MM.1S (cell line): ENCODE measurements around the gene MYLK4.

Experiments
- DNase-seq: peaks from one replicate; pipeline ENCODE4 v3.0.0-alpha.2; 2015
- H2AFZ ChIP-seq: fragments of 300-600 bp; sonication (generic); 2 replicates; pipeline ENCODE4 v1.6.0; 2016; ENCODE audit warnings: antibody characterized with exemption, low read length
- H3F3A ChIP-seq: fragments of 300-600 bp; sonication (generic); 2 replicates; pipeline ENCODE4 v1.6.1; 2016; ENCODE audit warnings: mild to moderate bottlenecking, antibody characterized with exemption, low read length, moderate library complexity, mixed read lengths; ENCODE audit not compliant: insufficient read depth
- H3K27ac ChIP-seq: fragments of 300-600 bp; sonication (generic); 2 replicates; pipeline ENCODE4 v1.5.1; 2016; ENCODE audit warnings: mild to moderate bottlenecking, low read length
- H3K27me3 ChIP-seq: fragments of 300-600 bp; sonication (generic); replicated peaks from 2 replicates; pipeline ENCODE4 v1.6.0; 2016; ENCODE audit warnings: low read length; ENCODE audit not compliant: insufficient read depth
- H3K36me3 ChIP-seq: fragments of 300-600 bp; sonication (generic); replicated peaks from 2 replicates; pipeline ENCODE4 v1.6.1; 2016; ENCODE audit warnings: mild to moderate bottlenecking, low read length, mixed read lengths; ENCODE audit not compliant: insufficient read depth
- H3K4me1 ChIP-seq: fragments of 300-600 bp; sonication (generic); 2 replicates; pipeline ENCODE4 v1.6.1; 2016; ENCODE audit warnings: low read length, mixed read lengths
- H3K4me2 ChIP-seq: fragments of 300-600 bp; sonication (generic); 2 replicates; pipeline ENCODE4 v1.6.0; 2016; ENCODE audit warnings: low read depth, low read length
- H3K4me3 ChIP-seq: fragments of 300-600 bp; sonication (generic); 2 replicates; pipeline ENCODE4 v1.5.1; 2016; ENCODE audit warnings: low read length, mixed read lengths
- H3K79me2 ChIP-seq: fragments of 300-600 bp; sonication (generic); 2 replicates; pipeline ENCODE4 v1.6.1; 2016; ENCODE audit warnings: mixed run types, low read length, mixed read lengths
- H3K9ac ChIP-seq: fragments of 300-600 bp; sonication (generic); 2 replicates; pipeline ENCODE4 v1.6.1; 2016; ENCODE audit warnings: low read length, mixed read lengths
- H3K9me2 ChIP-seq: fragments of 300-600 bp; sonication (generic); replicated peaks from 2 replicates; pipeline ENCODE4 v1.6.1; 2016; ENCODE audit warnings: mild to moderate bottlenecking, low read length, mixed read lengths; ENCODE audit not compliant: insufficient read depth
- H3K9me3 ChIP-seq: fragments of 300-600 bp; sonication (generic); replicated peaks from 2 replicates; pipeline ENCODE4 v1.6.1; 2016; ENCODE audit warnings: mild to moderate bottlenecking, low read length, mixed read lengths; ENCODE audit not compliant: insufficient read depth
- H4K20me1 ChIP-seq: fragments of 300-600 bp; sonication (generic); 2 replicates; pipeline ENCODE4 v1.6.1; 2016; ENCODE audit warnings: mild to moderate bottlenecking, low read length, moderate library complexity, mixed read lengths; ENCODE audit not compliant: insufficient read depth
- CTCF ChIP-seq: fragments of 300-600 bp; sonication (generic); IDR thresholded peaks from 2 replicates; pipeline ENCODE4 v1.5.1; 2016; ENCODE audit warnings: antibody characterized with exemption, low read length, mixed read lengths
- EZH2 ChIP-seq: fragments of 300-600 bp; sonication (generic); optimal IDR thresholded peaks from 2 replicates; pipeline ENCODE3; 2017; ENCODE audit warnings: low read depth, mild to moderate bottlenecking, antibody characterized with exemption, low read length, mixed read lengths
- EZH2phosphoT487 ChIP-seq: fragments of 300-600 bp; sonication (generic); IDR thresholded peaks from 2 replicates; pipeline ENCODE4 v1.6.1; 2018; ENCODE audit warnings: antibody characterized with exemption, low read length

MYLK4 gene

GRCh38 chr6:2748183-2748582 lies 2.5 kb downstream of the MYLK4 start:
- H3K9me2 ChIP-seq: no peaks in the 10 kb centered on the region
- no peak for DNase-seq
- H3K27ac ChIP-seq: no peak overlapping the region
- no peak overlapping the region for H3K4me2 ChIP-seq
- no peak overlapping the region for H3K4me3 ChIP-seq
- no peaks in the 10 kb centered on the region for H3K9me3 ChIP-seq
- H3K9ac ChIP-seq: no peak overlapping the region
- H4K20me1 ChIP-seq: no peaks in the 10 kb centered on the region
- H3K4me1 ChIP-seq: no peaks in the 10 kb centered on the region
- H2AFZ ChIP-seq: no peak overlapping the region
- H3K36me3 ChIP-seq: no peaks in the 10 kb centered on the region
- H3K27me3 ChIP-seq: no peaks in the 10 kb centered on the region
- no peaks in the 10 kb centered on the region for H3F3A ChIP-seq
- no peaks in the 10 kb centered on the region for H3K79me2 ChIP-seq
- TF ChIP-seq CTCF: no peak
- TF ChIP-seq EZH2phosphoT487: no peak
- TF ChIP-seq EZH2: no peak

GRCh38 chr6:2746557-2747061 lies 4.1 kb downstream of the MYLK4 start:
- H3K4me1 ChIP-seq: no peaks in the 10 kb centered on the region
- no peak overlapping the region for H3K4me2 ChIP-seq
- H3K27ac ChIP-seq: no peak overlapping the region

DNA sequence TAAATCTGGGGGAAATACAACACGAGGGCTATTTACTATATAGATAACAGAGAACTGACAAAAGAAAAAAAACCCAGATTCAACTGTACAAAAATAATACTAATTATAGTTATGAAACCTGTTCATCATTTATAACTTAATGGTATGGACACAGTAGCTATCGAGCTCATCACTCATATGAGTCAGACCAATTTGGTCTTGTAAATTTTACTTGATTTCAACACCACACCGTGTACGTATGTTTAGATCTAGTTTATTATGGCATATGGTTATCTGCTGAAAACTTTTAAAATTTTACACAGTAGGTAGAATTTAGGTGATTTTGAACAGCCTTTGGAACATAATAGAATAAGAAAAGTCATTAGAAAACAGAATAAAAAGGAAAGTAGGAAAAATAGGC lies 5.5 kb downstream of the MYLK4 start:
- no peaks in the 10 kb centered on the region for H3F3A ChIP-seq
- H2AFZ ChIP-seq: no peak overlapping the region
- TF ChIP-seq EZH2 (no peak), EZH2phosphoT487 (no peak), CTCF (no peak)
- H3K9me2 ChIP-seq: no peaks in the 10 kb centered on the region
- no peak overlapping the region for H3K27ac ChIP-seq
- no peaks in the 10 kb centered on the region for H3K79me2 ChIP-seq
- H3K27me3 ChIP-seq: no peaks in the 10 kb centered on the region
- no peak overlapping the region for H3K4me2 ChIP-seq
- no peak for DNase-seq
- H3K36me3 ChIP-seq: no peaks in the 10 kb centered on the region
- H4K20me1 ChIP-seq: no peaks in the 10 kb centered on the region
- no peaks in the 10 kb centered on the region for H3K4me1 ChIP-seq
- H3K9ac ChIP-seq: no peak overlapping the region
- H3K4me3 ChIP-seq: no peak overlapping the region
- H3K9me3 ChIP-seq: no peaks in the 10 kb centered on the region

More at GRCh38 chr6:2746557-2747061, 4.1 kb downstream of the MYLK4 start:
- Histone ChIP-seq H2AFZ (no peak overlapping the region), H3K9ac (no peak overlapping the region), H3F3A (no peaks in the 10 kb centered on the region), H3K36me3 (no peaks in the 10 kb centered on the region), H3K27me3 (no peaks in the 10 kb centered on the region), H3K9me2 (no peaks in the 10 kb centered on the region), H3K9me3 (no peaks in the 10 kb centered on the region), H3K4me3 (no peak overlapping the region), H3K79me2 (no peaks in the 10 kb centered on the region), H4K20me1 (no peaks in the 10 kb centered on the region)
- TF ChIP-seq CTCF (no peak), EZH2phosphoT487 (no peak), EZH2 (no peak)
- no peak for DNase-seq
